ENCODE results near the gene AADACL3. TPM values are rescaled to one million over a fixed set of nuclear protein-coding genes. Genes with fewer than 3 reads are reported as not detected.

Gene AADACL3
- total and polyA plus RNA-seq, 2 of the 8 experiments (the other 6 are each of a cell fraction or from before 2014, with no cell fraction given), result 0.33 to 2.3 TPM

DNA sequence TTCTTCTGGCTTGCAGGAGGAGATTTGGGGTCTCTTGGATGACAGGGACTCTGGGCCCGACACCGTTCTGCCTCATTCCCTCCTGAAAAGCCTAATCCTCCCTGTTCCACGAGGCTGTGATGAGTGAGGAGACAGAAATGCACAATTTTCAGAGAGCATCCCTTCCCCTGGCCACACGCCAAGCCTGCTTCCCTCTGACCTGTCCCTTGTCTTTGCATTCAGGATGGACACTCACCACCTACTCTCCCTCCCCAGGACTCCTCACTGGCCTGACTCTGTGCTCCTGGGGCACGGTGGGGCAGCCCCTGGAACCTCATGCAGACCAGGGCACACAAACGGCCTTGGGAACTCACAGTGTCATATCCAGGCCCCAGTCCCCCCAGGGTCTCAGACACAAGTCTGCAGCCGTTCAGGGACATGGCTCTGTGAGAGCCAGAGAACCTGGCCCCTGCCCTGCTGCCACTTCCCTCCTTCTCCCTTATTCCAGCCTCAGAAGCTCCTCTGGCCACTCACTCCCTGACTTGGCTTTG is 54.1 kb downstream of the AADACL3 start:
- no peak overlapping the region for H3K4me3 ChIP-seq (ENCODE audit: extremely low read depth in 1 of 4, insufficient read depth in 2 of 4, low read depth in 3 of 4, low read length in 4 of 4)
- H3K18ac ChIP-seq (ENCODE audit: extremely low read depth, low read length), result no peak overlapping the region
- H3K4me2 ChIP-seq (ENCODE audit: insufficient read depth in 1 of 2, low read depth in 2 of 2, low read length in 2 of 2), result no peak overlapping the region
- no peaks in the 10 kb centered on the region for H3K4me1 ChIP-seq (replicated peaks in 1 of 4; ENCODE audit: control insufficient read depth in 3 of 4, insufficient read depth in 4 of 4, low read length in 3 of 4)
- DNase-seq (ENCODE audit: low read depth in 1 of 2, low spot score in 2 of 2) (no peak), FAIRE-seq (no peak)
- H3K4ac ChIP-seq (replicated peaks; ENCODE audit: insufficient read length, low read depth, low read length), result no peak overlapping the region
- H2AK5ac ChIP-seq (ENCODE audit: low read depth, low read length), result no peak overlapping the region
- H3K23me2 ChIP-seq (ENCODE audit: low read depth, low read length), result no peaks in the 10 kb centered on the region; the same call in 1 of the 2 replicates
- H4K5ac ChIP-seq (ENCODE audit: insufficient read length, low read depth, low read length), result no peak overlapping the region
- no peak overlapping the region for H3K9ac ChIP-seq (replicated peaks in 1 of 4; ENCODE audit: extremely low read depth in 1 of 4, low read depth in 3 of 4, low read length in 3 of 4)
- no peak overlapping the region for H3K23ac ChIP-seq (ENCODE audit: insufficient read length)
- H2BK5ac ChIP-seq (ENCODE audit: low read depth, low read length), result no peak overlapping the region
- H2BK20ac ChIP-seq (ENCODE audit: low read length), result no peak overlapping the region
- no peak overlapping the region; the same call in 1 of the 2 replicates for H4K8ac ChIP-seq (ENCODE audit: extremely low read depth, insufficient read depth, low read length)
- no peak overlapping the region for H3K14ac ChIP-seq (ENCODE audit: insufficient read length)
- no peak overlapping the region for H2BK15ac ChIP-seq (ENCODE audit: low read length)
- H3K56ac ChIP-seq (replicated peaks; ENCODE audit: insufficient read length, low read depth, low read length), result no peak overlapping the region
- ChIA-PET POLR2A (ENCODE audit: partially characterized antibody) (no interaction called here), CTCF (ENCODE audit: partially characterized antibody) (interaction anchor here (1.4 to 2.4 kb wide), 2 partner anchors 9 to 431 kb away, joined by 3 to 7 read pairs; no protein-coding TSS in a partner anchor)
- no peaks in the 10 kb centered on the region for H3K79me1 ChIP-seq (ENCODE audit: low read depth, low read length)
- no peak overlapping the region for H4K91ac ChIP-seq (replicated peaks; ENCODE audit: insufficient read length, low read length)
- H3K79me2 ChIP-seq (ENCODE audit: control insufficient read depth in 1 of 2, insufficient read depth in 2 of 2, low read length in 2 of 2), result no peaks in the 10 kb centered on the region
- H2BK12ac ChIP-seq (ENCODE audit: low read depth, low read length), result no peak overlapping the region
- WGBS, 2 experiments (ENCODE audit: extremely low coverage in 1 of 2, insufficient coverage in 1 of 2, insufficient read length in 1 of 2, insufficient replicate concordance in 2 of 2, low coverage in 1 of 2, low lambda C conversion rate in 2 of 2, missing lambda C conversion rate in 1 of 2), result 86% methylated on average over 7 of the region's 7 CpGs; no CpG with 5 or more reads in 1 of the 2 experiments
- no peaks in the 10 kb centered on the region; a peak in 1 of 8 replicates for H3K36me3 ChIP-seq (ENCODE audit: control insufficient read depth in 2 of 4, insufficient read depth in 4 of 4, low read length in 3 of 4)
- H3K27me3 ChIP-seq (replicated peaks in 1 of 4; ENCODE audit: control insufficient read depth in 3 of 4, extremely low read depth in 1 of 4, insufficient read depth in 3 of 4, low read length in 3 of 4), result no peaks in the 10 kb centered on the region
- no peak overlapping the region for H2AFZ ChIP-seq (ENCODE audit: low read length)
- no peaks in the 10 kb centered on the region for H3K9me3 ChIP-seq (ENCODE audit: insufficient read depth in 2 of 2, low read depth in 1 of 2, low read length in 1 of 2)
- H4K20me1 ChIP-seq (replicated peaks in 1 of 2; ENCODE audit: control insufficient read depth in 1 of 2, insufficient read depth in 2 of 2, low read length in 2 of 2), result no peaks in the 10 kb centered on the region
- no peak overlapping the region for H3K27ac ChIP-seq (ENCODE audit: low read depth, low read length)
- H2BK120ac ChIP-seq (replicated peaks; ENCODE audit: low read depth, low read length), result no peak overlapping the region
- TF ChIP-seq GTF2F1 (IDR thresholded peaks at IDR 0.05; ENCODE audit: borderline replicate concordance, low read depth, low read length) (no peak), ZNF274 (IDR thresholded peaks at IDR 0.05; ENCODE audit: borderline replicate concordance, extremely low read depth, low read length) (no peak), YY1 (IDR thresholded peaks at IDR 0.05; ENCODE audit: low read depth, low read length) (no peak), CREB1 (IDR thresholded peaks at IDR 0.05) (no peak), SP1 (IDR thresholded peaks at IDR 0.05; ENCODE audit: low read depth, low read length) (no peak), POLR2A (IDR thresholded peaks at IDR 0.05; ENCODE audit: control extremely low read depth in 1 of 2, low read depth in 2 of 2, low read length in 2 of 2) (no peak), CTBP2 (IDR thresholded peaks at IDR 0.05; ENCODE audit: borderline replicate concordance, insufficient read depth, insufficient read length, low read length) (no peak)
